ENCODE results near the gene INHBC. TPM values are rescaled to one million over a fixed set of nuclear protein-coding genes. Genes with fewer than 3 reads are reported as not detected.

Gene INHBC
- total RNA-seq, 2 donors from 2014 or later = not detected

GRCh38 chr12:57452181-57452936 lies 17.8 kb downstream of the INHBC start:
- ATAC-seq (ENCODE audit: insufficient number of reproducible peaks, low FRiP score, low read depth) (peak; percentile 91), DNase-seq (ENCODE audit: low spot score) (no peak)
- Histone ChIP-seq H3K27ac (peak overlapping the region; percentile 85), H3K27me3 (replicated peaks; ENCODE audit: insufficient read depth) (no peaks in the 10 kb centered on the region), H3K36me3 (no peaks in the 10 kb centered on the region), H3K4me1 (ENCODE audit: control insufficient read depth in 1 of 2, low read depth in 2 of 2) (peaks cover 9 to 27% of the 10 kb centered on the region in 2 donors), H3K4me3 (peak overlapping the region; percentile 34), H3K9me3 (no peaks in the 10 kb centered on the region)
- no peak for TF ChIP-seq CTCF (IDR thresholded peaks at IDR 0.05)

DNA sequence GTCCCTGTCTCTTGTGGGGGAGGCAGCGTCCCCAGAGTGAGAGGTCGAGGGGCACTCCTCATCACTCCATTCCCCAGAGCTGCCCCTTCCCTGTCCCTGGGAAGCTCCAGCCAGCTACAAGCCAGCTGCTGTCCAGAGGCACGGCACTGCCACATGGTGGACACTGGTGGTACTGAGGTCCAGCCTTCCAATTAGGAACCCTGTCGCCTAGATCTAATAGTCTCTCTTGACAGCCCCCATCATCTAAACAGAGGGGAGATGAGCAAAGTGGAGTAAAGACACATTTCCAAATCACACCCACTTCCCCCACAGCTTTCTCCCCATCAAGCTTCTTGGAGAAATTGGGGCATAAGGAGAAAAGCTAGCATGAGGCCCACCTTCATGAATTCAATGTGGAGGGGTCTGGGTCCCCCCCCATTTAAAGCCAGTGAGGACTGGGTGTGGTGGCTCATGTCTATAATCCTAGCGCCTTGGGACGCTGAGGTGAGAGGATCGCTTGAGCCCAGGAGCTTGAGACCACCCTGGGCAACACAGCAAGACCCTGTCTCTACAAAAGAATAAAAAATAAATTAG lies 18.4 kb downstream of the INHBC start:
- Histone ChIP-seq H3K4me1 (ENCODE audit: control insufficient read depth in 1 of 2, low read depth in 2 of 2) (peaks cover 9 to 27% of the 10 kb centered on the region in 2 donors), H3K36me3 (no peaks in the 10 kb centered on the region), H3K27me3 (replicated peaks; ENCODE audit: insufficient read depth) (no peaks in the 10 kb centered on the region), H3K4me3 (peak overlapping the region; percentile 34), H3K27ac (peak overlapping the region; percentile 85), H3K9me3 (no peaks in the 10 kb centered on the region)
- ATAC-seq (ENCODE audit: insufficient number of reproducible peaks, low FRiP score, low read depth) = peak; percentile 51
- DNase-seq (ENCODE audit: low spot score) = no peak
- peak; percentile 98 for TF ChIP-seq CTCF (IDR thresholded peaks at IDR 0.05)

GRCh38 chr12:57454213-57454565 lies 19.6 kb downstream of the INHBC start:
- Histone ChIP-seq H3K9me3 (no peaks in the 10 kb centered on the region), H3K36me3 (no peaks in the 10 kb centered on the region), H3K4me3 (no peak overlapping the region), H3K27me3 (replicated peaks; ENCODE audit: insufficient read depth) (no peaks in the 10 kb centered on the region), H3K27ac (no peak overlapping the region), H3K4me1 (ENCODE audit: control insufficient read depth in 1 of 2, low read depth in 2 of 2) (peaks cover 9 to 32% of the 10 kb centered on the region in 2 donors)
- no peak for TF ChIP-seq CTCF (IDR thresholded peaks at IDR 0.05)
- ATAC-seq (ENCODE audit: insufficient number of reproducible peaks, low FRiP score, low read depth) (no peak), DNase-seq (ENCODE audit: low spot score) (no peak)

DNA sequence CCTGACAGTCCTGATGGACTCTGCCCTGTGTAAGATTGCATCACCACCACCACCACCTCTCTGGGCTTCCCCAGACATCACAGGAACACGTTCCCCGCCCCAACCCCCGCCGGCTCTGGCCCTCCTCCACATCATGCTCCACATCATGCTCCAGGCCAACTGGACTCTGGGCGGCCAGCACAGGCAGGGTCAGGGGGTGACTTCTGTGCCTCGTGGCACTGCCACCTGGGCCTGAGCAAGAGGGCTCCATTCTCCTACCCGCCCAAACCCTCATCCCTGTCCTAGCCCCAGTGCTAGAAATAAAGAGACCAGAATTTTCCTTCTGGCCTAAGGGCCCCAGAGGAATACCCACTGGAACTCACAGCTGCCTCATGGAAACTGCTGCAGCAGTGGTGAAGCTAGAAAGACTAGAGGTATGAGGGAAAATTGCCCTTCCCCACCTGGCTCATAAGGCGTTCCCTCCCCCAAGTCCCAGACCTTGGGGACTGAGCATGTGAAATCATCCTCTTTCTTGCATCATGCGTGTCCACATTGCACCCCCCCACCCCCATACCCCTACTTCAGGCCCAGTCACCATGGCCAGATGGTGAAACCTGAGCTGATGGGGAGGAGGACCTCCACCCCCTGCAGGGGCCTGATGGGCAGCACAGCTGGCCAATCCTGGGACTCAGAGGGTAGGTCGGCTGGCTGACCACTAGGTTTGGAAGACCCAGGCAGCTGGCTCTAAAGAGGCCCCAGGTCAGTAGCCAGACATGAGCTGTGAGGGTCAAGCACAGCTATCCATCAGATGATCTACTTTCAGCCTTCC lies 20.2 kb downstream of the INHBC start, which contains the start of gene INHBE:
Gene INHBE, plus strand, starts transcription at position 742 of the 808 bp plus-strand sequence. CDS start 230 bp downstream, outside the sequence.
- TF ChIP-seq CTCF (IDR thresholded peaks at IDR 0.05) = no peak
- H3K4me3 ChIP-seq = peak within 1 kb of the TSS; percentile 22
- no peaks in the 10 kb centered on the region for H3K36me3 ChIP-seq
- H3K9me3 ChIP-seq = no peaks in the 10 kb centered on the region
- DNase-seq (ENCODE audit: low spot score) (no peak), ATAC-seq (ENCODE audit: insufficient number of reproducible peaks, low FRiP score, low read depth) (no peak)
- H3K27me3 ChIP-seq (replicated peaks; ENCODE audit: insufficient read depth) = no peaks in the 10 kb centered on the region
- H3K4me1 ChIP-seq (ENCODE audit: control insufficient read depth in 1 of 2, low read depth in 2 of 2) = peaks cover 9 to 32% of the 10 kb centered on the region in 2 donors
- H3K27ac ChIP-seq = no peak within 1 kb of the TSS
